ENCODE data around the gene TFIP11. TPM values are rescaled to one million over a fixed set of nuclear protein-coding genes. Genes with fewer than 3 reads are reported as not detected.

TFIP11 gene
- total RNA-seq (10 to 100 TPM; 44.3 to 51.3 TPM), polyA plus RNA-seq (ENCODE audit: insufficient read depth, low read depth, low replicate concordance) (100 TPM)
- long read RNA-seq, donor 1, transcript TFIP11-204 (15 exons, 3,586 nt), result major isoform, 6 of 14 reads
- long read RNA-seq, donor 1, partial matches to known transcripts, result 6 of 14 reads
- long read RNA-seq, donor 1, other reads (novel, unspliced or antisense), result 0 of 14 reads
- long read RNA-seq, donor 2, partial matches to known transcripts, result 5 of 12 reads
- long read RNA-seq, donor 2, other reads (novel, unspliced or antisense), result 0 of 12 reads

- intact Hi-C loops (cut with DNase I; ENCODE audit: low total_unique reads), result no loop called here
- no peaks in the 10 kb centered on the region for H3K36me3 ChIP-seq (ENCODE audit: low read depth, missing control alignments)
- H3K4me3 ChIP-seq, result peak within 1 kb of the TSS; percentile 75 to 93
- H3K27me3 ChIP-seq, result no peaks in the 10 kb centered on the region
- WGBS, 2 donors, result 0 to 1% methylated on average over 30 to 40 of the region's 40 CpGs
- TF ChIP-seq CTCF (IDR thresholded peaks at IDR 0.05) (no peak), POLR2A (IDR thresholded peaks at IDR 0.05) (no peak)
- DNase-seq, result peak; percentile 98
- no peaks in the 10 kb centered on the region for H3K9me3 ChIP-seq
- peak within 1 kb of the TSS; percentile 28 to 60 for H3K27ac ChIP-seq
- H3K4me1 ChIP-seq, result peaks cover 11% of the 10 kb centered on the region
Measured at GRCh38 chr22:26512149-26512793, at the start of gene TFIP11. TFIP11 (minus strand) TSS chr22:26512473; CDS start chr22:26510272, 2,201 bp downstream.

- Histone ChIP-seq H3K36me3 (ENCODE audit: low read depth, missing control alignments) (no peaks in the 10 kb centered on the region), H3K4me1 (peaks cover 31% of the 10 kb centered on the region), H3K27me3 (no peaks in the 10 kb centered on the region), H3K27ac (no peak overlapping the region), H3K9me3 (no peaks in the 10 kb centered on the region), H3K4me3 (no peak overlapping the region)
- 57 to 63% methylated on average over 9 of the region's 9 CpGs for WGBS, 2 donors
- TF ChIP-seq CTCF (IDR thresholded peaks at IDR 0.05) (no peak), POLR2A (IDR thresholded peaks at IDR 0.05) (no peak)
- intact Hi-C loops (cut with DNase I; ENCODE audit: low total_unique reads), result no loop called here
- peak; percentile 94 for DNase-seq
Measured at GRCh38 chr22:26561756-26562417, 49.6 kb upstream of the TFIP11 start.

- Histone ChIP-seq H3K4me3 (no peak overlapping the region), H3K36me3 (ENCODE audit: low read depth, missing control alignments) (no peaks in the 10 kb centered on the region), H3K27ac (peak overlapping the region in 1 of 2 donors; percentile 70), H3K27me3 (no peaks in the 10 kb centered on the region), H3K4me1 (peaks cover 35% of the 10 kb centered on the region), H3K9me3 (no peaks in the 10 kb centered on the region)
- intact Hi-C loops (cut with DNase I; ENCODE audit: low total_unique reads), result no loop called here
- no peak for DNase-seq
- no peak for TF ChIP-seq POLR2A (IDR thresholded peaks at IDR 0.05)
- no peak for TF ChIP-seq CTCF (IDR thresholded peaks at IDR 0.05)
- 72 to 84% methylated on average over 13 of the region's 13 CpGs for WGBS, 2 donors
Measured at GRCh38 chr22:26559961-26560575, 47.8 kb upstream of the TFIP11 start.

- DNase-seq, result no peak
- TF ChIP-seq POLR2A (IDR thresholded peaks at IDR 0.05), result no peak
- no peak for TF ChIP-seq CTCF (IDR thresholded peaks at IDR 0.05)
- no peaks in the 10 kb centered on the region for H3K9me3 ChIP-seq
- H3K27me3 ChIP-seq, result no peaks in the 10 kb centered on the region
- no peak overlapping the region for H3K4me3 ChIP-seq
- H3K4me1 ChIP-seq, result peaks cover 40% of the 10 kb centered on the region
- peak overlapping the region in 1 of 2 donors; percentile 48 for H3K27ac ChIP-seq
- WGBS, 2 donors, result 37 to 64% methylated on average over 3 of the region's 3 CpGs
- intact Hi-C loops (cut with DNase I; ENCODE audit: low total_unique reads), result no loop called here
- H3K36me3 ChIP-seq (ENCODE audit: low read depth, missing control alignments), result no peaks in the 10 kb centered on the region
Measured at GRCh38 chr22:26558248-26558895, 46.1 kb upstream of the TFIP11 start.

All from testis (tissue), 5 donors.